Measurements from ENCODE around the gene NID2.

- TF ChIP-seq CTCF (IDR thresholded peaks at IDR 0.05) (no peak), POLR2A (IDR thresholded peaks at IDR 0.05) (no peak)
Measured at GRCh38 chr14:52039124-52039815, 29.6 kb downstream of the NID2 start.

Data from lower leg skin (tissue), 3 donors.